22Rv1 (cell line): ENCODE measurements around the gene TSPAN31.

Experiments
- H3K27ac ChIP-seq: fragments of 450-650 bp; 2 replicates; pipeline ENCODE4 v1.5.1; 2017
- ZFX ChIP-seq: fragments of 450-650 bp; IDR thresholded peaks from 2 replicates; pipeline ENCODE4 v1.6.1; 2017; ENCODE audit warnings: antibody characterized with exemption, borderline replicate concordance
- TF ChIP-seq, protein P1 (sequence below): fragments of 450-650 bp; IDR thresholded peaks from 2 replicates; pipeline ENCODE4 v1.5.1; 2017; ENCODE audit warnings: mild to moderate bottlenecking

Gene TSPAN31

DNA sequence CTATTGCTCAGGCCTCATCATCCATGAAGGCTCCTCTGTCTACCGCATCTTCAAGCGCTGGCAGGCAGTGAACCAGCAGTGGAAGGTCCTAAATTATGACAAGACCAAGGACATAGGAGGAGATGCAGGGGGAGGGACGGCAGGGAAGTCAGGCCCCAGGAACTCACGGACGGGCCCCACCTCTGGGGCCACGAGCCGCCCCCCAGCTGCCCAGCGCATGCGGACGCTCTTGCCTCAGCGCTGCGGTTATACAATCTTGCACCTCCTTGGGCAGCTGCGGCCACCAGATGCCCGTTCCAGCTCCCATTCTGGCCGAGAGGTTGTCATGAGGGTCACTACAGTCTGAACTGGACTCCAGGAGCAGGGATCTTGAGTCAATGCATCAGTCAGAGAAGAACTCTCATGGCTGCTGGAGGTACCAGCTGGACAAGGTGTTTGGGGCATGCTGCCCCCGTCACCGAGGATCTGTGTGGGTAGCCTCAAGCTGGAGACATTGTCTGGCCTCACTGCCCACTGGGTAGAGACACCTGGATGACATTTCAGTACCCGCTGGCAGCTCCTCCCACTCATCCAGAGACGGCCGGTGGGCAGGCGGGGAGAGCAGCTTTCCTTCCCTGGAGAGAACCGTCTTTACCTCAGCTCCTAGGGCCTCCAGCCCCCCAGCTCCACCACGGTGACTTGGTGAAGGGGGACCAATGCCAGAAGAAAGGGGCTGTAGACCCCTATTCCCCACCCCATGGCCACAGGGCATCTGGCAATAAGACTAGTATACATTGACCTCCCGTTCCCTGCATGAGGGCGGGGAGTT is 13.9 kb downstream of the TSPAN31 start:
- H3K27ac ChIP-seq: peak overlapping the region; percentile 14; the same call in 1 of the 2 replicates
- TF ChIP-seq, protein P1, sequence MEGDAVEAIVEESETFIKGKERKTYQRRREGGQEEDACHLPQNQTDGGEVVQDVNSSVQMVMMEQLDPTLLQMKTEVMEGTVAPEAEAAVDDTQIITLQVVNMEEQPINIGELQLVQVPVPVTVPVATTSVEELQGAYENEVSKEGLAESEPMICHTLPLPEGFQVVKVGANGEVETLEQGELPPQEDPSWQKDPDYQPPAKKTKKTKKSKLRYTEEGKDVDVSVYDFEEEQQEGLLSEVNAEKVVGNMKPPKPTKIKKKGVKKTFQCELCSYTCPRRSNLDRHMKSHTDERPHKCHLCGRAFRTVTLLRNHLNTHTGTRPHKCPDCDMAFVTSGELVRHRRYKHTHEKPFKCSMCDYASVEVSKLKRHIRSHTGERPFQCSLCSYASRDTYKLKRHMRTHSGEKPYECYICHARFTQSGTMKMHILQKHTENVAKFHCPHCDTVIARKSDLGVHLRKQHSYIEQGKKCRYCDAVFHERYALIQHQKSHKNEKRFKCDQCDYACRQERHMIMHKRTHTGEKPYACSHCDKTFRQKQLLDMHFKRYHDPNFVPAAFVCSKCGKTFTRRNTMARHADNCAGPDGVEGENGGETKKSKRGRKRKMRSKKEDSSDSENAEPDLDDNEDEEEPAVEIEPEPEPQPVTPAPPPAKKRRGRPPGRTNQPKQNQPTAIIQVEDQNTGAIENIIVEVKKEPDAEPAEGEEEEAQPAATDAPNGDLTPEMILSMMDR: no peak
- no peak for TF ChIP-seq ZFX

DNA sequence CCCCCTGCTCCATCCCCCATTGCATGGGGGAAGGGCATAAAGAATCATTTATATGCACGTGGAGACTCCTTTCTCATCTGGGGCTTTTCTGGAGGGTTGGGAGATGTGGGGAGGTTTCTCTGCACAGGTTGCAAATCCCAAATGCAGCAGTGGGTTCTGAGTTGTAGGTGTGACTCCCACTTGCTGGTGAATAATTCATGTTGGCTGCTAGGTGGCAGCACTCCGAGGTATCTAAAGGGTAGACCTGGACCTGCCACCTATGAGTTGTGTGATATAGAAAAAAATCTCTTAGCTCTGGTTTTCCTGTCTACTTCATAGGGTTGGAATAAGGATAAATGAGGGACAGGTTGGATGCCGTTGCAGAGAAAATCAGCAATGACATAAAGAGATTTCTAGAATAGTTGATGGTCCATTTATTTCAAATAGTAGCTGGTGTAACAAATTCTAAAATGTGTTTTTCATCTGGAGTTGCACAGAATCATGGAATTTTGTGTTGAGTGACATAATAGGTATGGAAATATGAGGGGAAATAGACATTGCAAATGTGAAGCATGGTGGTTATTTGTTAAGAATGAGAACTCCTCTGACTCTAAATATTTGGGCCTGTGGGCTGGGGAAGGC is 14.6 kb downstream of the TSPAN31 start:
- H3K27ac ChIP-seq: no peak overlapping the region
- TF ChIP-seq, protein P1: peak; percentile 94
- no peak for TF ChIP-seq ZFX

DNA sequence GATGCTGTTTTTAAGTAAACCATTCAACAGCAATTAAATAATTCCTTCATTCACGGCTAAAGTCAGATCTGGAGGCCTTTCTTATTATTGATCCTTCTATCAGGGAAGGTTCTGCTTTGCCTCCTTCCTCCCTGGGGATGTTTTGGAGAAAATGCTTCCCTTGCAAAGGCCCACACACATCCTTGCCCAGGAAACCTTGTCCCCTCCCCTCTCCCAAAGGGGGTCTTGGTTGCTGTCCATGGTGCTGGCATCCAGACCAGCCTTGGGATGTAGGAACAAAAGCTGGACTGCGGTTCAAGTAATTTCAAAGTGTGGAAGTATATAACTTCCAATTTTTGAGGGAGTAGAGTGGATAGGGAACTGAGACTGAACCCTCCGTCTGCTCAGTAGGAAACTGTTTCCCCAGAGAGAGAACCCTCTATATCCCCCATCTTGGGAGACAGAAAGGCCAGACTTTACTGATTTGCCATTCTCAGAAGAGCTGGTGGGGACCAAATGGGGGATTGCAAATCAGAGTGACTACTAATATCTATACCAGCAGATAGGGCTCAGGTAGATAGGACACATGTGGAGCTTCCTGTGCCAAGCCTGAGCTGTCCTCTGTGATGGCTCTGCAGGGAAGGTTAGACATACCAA is 15.6 kb downstream of the TSPAN31 start:
- H3K27ac ChIP-seq: no peak overlapping the region
- TF ChIP-seq, protein P1: no peak
- no peak for TF ChIP-seq ZFX

DNA sequence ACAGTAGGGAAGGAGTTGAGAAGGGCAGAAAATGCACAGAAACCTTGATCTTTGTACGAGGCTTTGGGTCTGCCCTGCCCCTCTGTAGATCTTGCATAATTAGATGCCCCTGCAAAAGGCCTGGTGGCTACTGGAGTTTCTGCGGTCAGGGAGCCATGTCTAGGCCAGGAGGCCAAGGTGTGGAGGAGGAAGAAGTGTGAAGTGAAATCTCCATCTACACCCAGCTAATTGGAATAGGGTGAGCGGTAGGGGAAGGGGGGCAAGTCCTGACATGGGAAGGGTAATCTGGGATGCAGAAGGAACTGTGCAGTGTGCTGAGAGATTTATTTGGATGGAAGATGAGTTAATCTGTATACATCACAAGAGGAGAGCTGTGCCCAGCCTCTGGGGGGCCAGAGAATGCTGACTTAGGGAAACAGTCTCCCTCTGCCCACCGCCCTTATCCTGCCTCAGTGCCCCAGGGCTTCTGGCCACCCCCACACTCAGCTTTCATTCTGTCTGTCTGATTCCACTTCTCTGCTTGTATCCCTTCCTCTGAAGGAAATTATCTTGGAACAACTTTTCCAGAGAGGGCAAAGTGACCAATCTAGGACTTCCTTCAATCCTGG is 16.7 kb downstream of the TSPAN31 start:
- H3K27ac ChIP-seq: no peak overlapping the region
- TF ChIP-seq, protein P1: no peak
- no peak for TF ChIP-seq ZFX

DNA sequence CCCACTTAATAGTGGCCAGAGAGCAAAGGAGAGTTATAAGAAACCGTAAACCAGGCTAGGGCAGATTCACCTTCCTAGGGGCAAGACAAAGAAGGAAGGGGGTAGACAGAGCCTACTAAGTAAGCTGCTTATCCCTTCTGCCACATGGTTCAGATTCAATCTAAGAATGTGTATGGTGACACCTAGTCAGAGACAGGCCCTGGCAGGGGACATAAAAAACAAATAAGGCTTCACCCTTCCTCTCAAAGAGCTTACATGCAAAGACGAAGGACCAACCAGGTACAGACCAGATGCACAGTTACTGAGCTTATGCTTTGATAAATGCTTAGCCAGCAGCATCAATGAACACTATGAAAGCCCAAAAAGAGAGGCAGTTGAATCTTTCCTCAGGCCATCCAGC is 17.6 kb downstream of the TSPAN31 start:
- no peak overlapping the region for H3K27ac ChIP-seq
- no peak for TF ChIP-seq ZFX

DNA sequence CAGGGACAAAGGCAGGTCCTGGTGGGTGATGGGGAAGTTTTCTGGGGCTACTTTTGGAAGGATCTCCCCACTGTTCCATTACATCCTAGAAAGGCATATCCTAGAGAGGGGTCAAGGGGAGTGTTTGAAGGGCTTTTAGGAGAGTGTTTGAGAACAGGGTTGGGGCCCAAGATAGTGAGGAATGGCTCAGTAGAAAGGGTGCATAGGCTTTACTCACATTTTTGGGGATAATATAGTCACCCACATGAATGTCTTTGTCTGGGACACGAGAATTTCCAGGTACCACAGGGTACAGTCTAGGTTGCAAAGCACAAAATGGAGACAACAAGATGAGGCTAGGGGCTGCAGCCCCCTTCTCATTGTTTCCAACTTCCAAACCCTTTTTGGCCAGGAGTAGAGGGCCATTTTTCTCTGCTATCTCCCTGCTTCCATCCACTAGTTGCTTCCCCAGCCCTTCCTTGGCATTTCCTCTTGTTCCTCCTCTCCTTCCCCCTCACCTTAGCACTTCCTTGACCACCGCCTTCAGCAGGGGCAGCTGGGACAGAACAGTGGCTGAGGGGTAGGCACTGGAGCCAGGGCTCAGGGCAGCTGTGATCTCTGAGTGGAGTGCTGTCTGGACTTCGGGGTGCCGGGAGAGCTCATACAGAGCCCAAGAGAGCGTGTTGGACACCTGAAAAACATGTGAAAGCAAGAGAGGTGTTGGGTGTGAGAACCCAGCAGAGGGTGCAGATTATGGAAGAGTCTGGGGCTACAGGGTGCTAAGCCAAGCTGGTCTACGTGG is 19.2 kb downstream of the TSPAN31 start:
- no peak overlapping the region for H3K27ac ChIP-seq
- TF ChIP-seq ZFX: no peak
- TF ChIP-seq, protein P1: no peak

DNA sequence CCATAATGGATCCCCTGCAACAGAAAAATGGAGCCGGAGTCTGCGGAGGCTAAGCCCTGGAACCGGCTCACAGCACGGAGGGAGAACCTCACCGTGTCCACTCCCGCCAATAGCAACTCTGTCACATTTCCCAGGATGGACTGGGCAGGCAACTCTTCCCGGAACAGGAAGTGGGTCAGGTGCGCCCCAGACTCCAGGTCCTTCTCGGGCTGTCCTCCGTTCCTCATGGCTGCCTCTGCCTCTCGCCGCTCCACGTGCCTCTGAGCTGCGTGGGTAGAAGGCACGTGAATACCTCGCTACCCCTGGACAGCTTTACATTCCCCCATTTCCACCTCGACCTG is 19.8 kb downstream of the TSPAN31 start:
- no peak for TF ChIP-seq ZFX
- TF ChIP-seq, protein P1: no peak
- no peak overlapping the region for H3K27ac ChIP-seq
